ENCODE data around the gene STAM.
A peak's percentile ranks its signal among the peaks of the same experiment; 100 is the strongest.

- TF ChIP-seq EZH2 (IDR thresholded peaks at IDR 0.05; ENCODE audit: low read depth): no peak
- TF ChIP-seq, protein P1, sequence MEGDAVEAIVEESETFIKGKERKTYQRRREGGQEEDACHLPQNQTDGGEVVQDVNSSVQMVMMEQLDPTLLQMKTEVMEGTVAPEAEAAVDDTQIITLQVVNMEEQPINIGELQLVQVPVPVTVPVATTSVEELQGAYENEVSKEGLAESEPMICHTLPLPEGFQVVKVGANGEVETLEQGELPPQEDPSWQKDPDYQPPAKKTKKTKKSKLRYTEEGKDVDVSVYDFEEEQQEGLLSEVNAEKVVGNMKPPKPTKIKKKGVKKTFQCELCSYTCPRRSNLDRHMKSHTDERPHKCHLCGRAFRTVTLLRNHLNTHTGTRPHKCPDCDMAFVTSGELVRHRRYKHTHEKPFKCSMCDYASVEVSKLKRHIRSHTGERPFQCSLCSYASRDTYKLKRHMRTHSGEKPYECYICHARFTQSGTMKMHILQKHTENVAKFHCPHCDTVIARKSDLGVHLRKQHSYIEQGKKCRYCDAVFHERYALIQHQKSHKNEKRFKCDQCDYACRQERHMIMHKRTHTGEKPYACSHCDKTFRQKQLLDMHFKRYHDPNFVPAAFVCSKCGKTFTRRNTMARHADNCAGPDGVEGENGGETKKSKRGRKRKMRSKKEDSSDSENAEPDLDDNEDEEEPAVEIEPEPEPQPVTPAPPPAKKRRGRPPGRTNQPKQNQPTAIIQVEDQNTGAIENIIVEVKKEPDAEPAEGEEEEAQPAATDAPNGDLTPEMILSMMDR (conservative IDR thresholded peaks at IDR 0.05): peak; percentile 65
Measured at GRCh38 chr10:17737027-17737965, 93.3 kb downstream of the STAM start.
